ENCODE data around the gene CCNK.

CCNK gene

GRCh38 chr14:99531251-99532096 lies 50.3 kb downstream of the CCNK start:
- TF ChIP-seq CTCF (IDR thresholded peaks at IDR 0.05; ENCODE audit: low read depth, low read length) = no peak
- DNase-seq (ENCODE audit: extremely low read depth, low read depth) = no peak

- DNase-seq (ENCODE audit: extremely low read depth, low read depth) = no peak
- no peak for TF ChIP-seq CTCF (IDR thresholded peaks at IDR 0.05; ENCODE audit: low read depth, low read length)
Observed at GRCh38 chr14:99532310-99532709, 51.1 kb downstream of the CCNK start.

- no peak for TF ChIP-seq CTCF (IDR thresholded peaks at IDR 0.05; ENCODE audit: low read depth, low read length)
- DNase-seq (ENCODE audit: extremely low read depth, low read depth) = no peak
Observed at GRCh38 chr14:99534333-99534732, 53.1 kb downstream of the CCNK start.

GRCh38 chr14:99534863-99535262 lies 53.7 kb downstream of the CCNK start:
- no peak for DNase-seq (ENCODE audit: extremely low read depth, low read depth)
- no peak for TF ChIP-seq CTCF (IDR thresholded peaks at IDR 0.05; ENCODE audit: low read depth, low read length)

- TF ChIP-seq CTCF (IDR thresholded peaks at IDR 0.05; ENCODE audit: low read depth, low read length) = no peak
- DNase-seq (ENCODE audit: extremely low read depth, low read depth) = no peak
Observed at GRCh38 chr14:99535448-99535847, 54.2 kb downstream of the CCNK start.

GRCh38 chr14:99535908-99536778 lies 54.9 kb downstream of the CCNK start:
- no peak for DNase-seq (ENCODE audit: extremely low read depth, low read depth)
- TF ChIP-seq CTCF (IDR thresholded peaks at IDR 0.05; ENCODE audit: low read depth, low read length) = no peak

- TF ChIP-seq CTCF (IDR thresholded peaks at IDR 0.05; ENCODE audit: low read depth, low read length) = no peak
- no peak for DNase-seq (ENCODE audit: extremely low read depth, low read depth)
Observed at GRCh38 chr14:99537399-99537798, 56.2 kb downstream of the CCNK start.
